NCI-H2081 (cell line): ENCODE results near the gene CTSC.
"Not testable (repeated sequence)": the region's sequence is repeated elsewhere in the genome, so short reads cannot be mapped to it uniquely, and the experiment has no call there.

Experiments used
- DNase-seq, 2 experiments: peaks; one replicate each; lab custom pipeline; 2025; lab: John Stamatoyannopoulos, UW

CTSC gene

GRCh38 chr11:88281317-88281712 lies 56.2 kb downstream of the CTSC start:
- no peak for DNase-seq

GRCh38 chr11:88280673-88281316 lies 56.7 kb downstream of the CTSC start:
- DNase-seq = no peak

- DNase-seq = no peak
Measured at GRCh38 chr11:88277349-88277915, 60.1 kb downstream of the CTSC start.

GRCh38 chr11:88275636-88276035 lies 61.9 kb downstream of the CTSC start:
- no peak for DNase-seq

GRCh38 chr11:88266919-88267318 lies 70.6 kb downstream of the CTSC start:
- no peak for DNase-seq

- DNase-seq = no peak
Measured at GRCh38 chr11:88266157-88266556, 71.4 kb downstream of the CTSC start.

GRCh38 chr11:88259431-88259830 lies 78.1 kb downstream of the CTSC start:
- DNase-seq = no peak

- no peak for DNase-seq
Measured at GRCh38 chr11:88252208-88252607, 85.3 kb downstream of the CTSC start.

GRCh38 chr11:88250566-88251242 lies 86.8 kb downstream of the CTSC start:
- DNase-seq = peak in 1 of 2 experiments; percentile 65

GRCh38 chr11:88249706-88250105 lies 87.8 kb downstream of the CTSC start:
- no peak for DNase-seq

GRCh38 chr11:88246696-88247095 lies 90.8 kb downstream of the CTSC start:
- DNase-seq = no peak

GRCh38 chr11:88245576-88245975 lies 92.0 kb downstream of the CTSC start:
- not testable (repeated sequence) for DNase-seq
